H1 (cell line): ENCODE results near the gene HSD17B8. TPM values are rescaled to one million over a fixed set of nuclear protein-coding genes. Genes with fewer than 3 reads are reported as not detected.

Source experiments
- CTCF ChIA-PET: fragments of 300-600 bp; sonication (Branson Sonifier 250); formaldehyde crosslinking; loops from one replicate; lab custom pipeline; 2021; ENCODE audit not compliant: partially characterized antibody; lab: Charles Lee
- POLR2A ChIA-PET: fragments of 300-600 bp; sonication (Branson Sonifier 250); formaldehyde crosslinking; loops from one replicate; lab custom pipeline; 2021; ENCODE audit warnings: inconsistent platforms; ENCODE audit not compliant: partially characterized antibody; lab: Charles Lee
- DNase-seq, 2 experiments: peaks; one replicate each; pipeline versions ENCODE4 v3.0.0 to v3.0.0-alpha.2; 2010 to 2022; ENCODE audit warnings: low spot score in 2 of 2, low read depth in 1 of 2, mixed read lengths in 1 of 2
- FAIRE-seq: peaks from 2 replicates; lab custom pipeline; 2011; peaks lifted over from hg19 to GRCh38; lab: Jason Lieb, UNC
- H2AFZ ChIP-seq: 2 replicates; pipeline ENCODE4 v1.8.1; 2012; ENCODE audit warnings: low read length, inconsistent platforms
- H2AK5ac ChIP-seq: 2 replicates; pipeline ENCODE4 v1.6.1; 2013; ENCODE audit warnings: low read depth, low read length
- H2BK120ac ChIP-seq: replicated peaks from 2 replicates; pipeline ENCODE3; 2013; ENCODE audit warnings: low read depth, low read length, inconsistent platforms
- H2BK12ac ChIP-seq: 2 replicates; pipeline ENCODE4 v1.6.1; 2013; ENCODE audit warnings: low read depth, low read length
- H2BK15ac ChIP-seq: 2 replicates; pipeline ENCODE4 v1.6.1; 2013; ENCODE audit warnings: low read length
- H2BK20ac ChIP-seq: 2 replicates; pipeline ENCODE4 v1.6.1; 2013; ENCODE audit warnings: low read length
- H2BK5ac ChIP-seq: 2 replicates; pipeline ENCODE4 v1.6.1; 2013; ENCODE audit warnings: low read depth, low read length
- H3K14ac ChIP-seq: 2 replicates; pipeline ENCODE4 v1.6.1; 2013; ENCODE audit warnings: inconsistent platforms; ENCODE audit not compliant: insufficient read length
- H3K18ac ChIP-seq: 2 replicates; pipeline ENCODE4 v1.6.1; 2013; ENCODE audit warnings: low read length; ENCODE audit errors: extremely low read depth
- H3K23ac ChIP-seq: 2 replicates; pipeline ENCODE4 v1.6.1; 2013; ENCODE audit warnings: inconsistent platforms; ENCODE audit not compliant: insufficient read length
- H3K23me2 ChIP-seq: 2 replicates; pipeline ENCODE4 v1.6.1; 2013; ENCODE audit warnings: low read depth, low read length
- H3K27ac ChIP-seq: 2 replicates; pipeline ENCODE4 v1.6.1; 2011; ENCODE audit warnings: low read depth, low read length, inconsistent platforms
- H3K27me3 ChIP-seq, 4 experiments: replicated peaks in 1 of 4; 1 replicate in 1 of 4; 2 replicates in 3 of 4; pipeline versions ENCODE4 v1.6.1 to v1.8.1; 2011 to 2013; ENCODE audit warnings: low read length in 3 of 4, mild to moderate bottlenecking in 3 of 4, inconsistent platforms in 2 of 4, mixed read lengths in 2 of 4, moderate library complexity in 1 of 4; ENCODE audit not compliant: control insufficient read depth in 3 of 4, insufficient read depth in 3 of 4; ENCODE audit errors: extremely low read depth in 1 of 4
- H3K36me3 ChIP-seq, 4 experiments: 2 replicates each; pipeline versions ENCODE4 v1.6.1 to v1.8.1; 2011 to 2013; ENCODE audit warnings: mild to moderate bottlenecking in 4 of 4, low read length in 3 of 4, moderate library complexity in 2 of 4, control low read depth in 1 of 4, inconsistent platforms in 1 of 4; ENCODE audit not compliant: insufficient read depth in 4 of 4, control insufficient read depth in 2 of 4
- H3K4ac ChIP-seq: replicated peaks from 2 replicates; pipeline ENCODE3; 2013; ENCODE audit warnings: low read length, low read depth, mixed read lengths, inconsistent platforms; ENCODE audit not compliant: insufficient read length
- H3K4me1 ChIP-seq, 4 experiments: replicated peaks in 1 of 4; 1 replicate in 1 of 4; 2 replicates in 3 of 4; pipeline versions ENCODE4 v1.6.1 to v1.8.1; 2011 to 2013; ENCODE audit warnings: low read length in 3 of 4, inconsistent platforms in 2 of 4, mixed read lengths in 1 of 4; ENCODE audit not compliant: insufficient read depth in 4 of 4, control insufficient read depth in 3 of 4
- H3K4me2 ChIP-seq, 2 experiments: 2 replicates each; pipeline versions ENCODE4 v1.6.1 to v1.8.1; 2011 to 2013; ENCODE audit warnings: low read depth in 2 of 2, low read length in 2 of 2, control low read depth in 1 of 2, inconsistent platforms in 1 of 2, mild to moderate bottlenecking in 1 of 2; ENCODE audit not compliant: insufficient read depth in 1 of 2
- H3K4me3 ChIP-seq, 4 experiments: fragments of 200-600, 300-600 bp in 1 of 4; sonication (generic), shearing (Covaris generic), sonication (Bioruptor Twin) in 1 of 4; 2 replicates each; pipeline versions ENCODE4 v1.5.1 to v1.8.1; 2011 to 2016; ENCODE audit warnings: low read length in 4 of 4, low read depth in 3 of 4, control low read depth in 2 of 4, inconsistent platforms in 2 of 4, mild to moderate bottlenecking in 2 of 4, mixed read lengths in 1 of 4, moderate library complexity in 1 of 4; ENCODE audit not compliant: insufficient read depth in 2 of 4; ENCODE audit errors: extremely low read depth in 1 of 4
- H3K56ac ChIP-seq: replicated peaks from 2 replicates; pipeline ENCODE3; 2013; ENCODE audit warnings: low read depth, mild to moderate bottlenecking, mixed read lengths, low read length, inconsistent platforms; ENCODE audit not compliant: insufficient read length
- H3K79me1 ChIP-seq: 2 replicates; pipeline ENCODE4 v1.6.1; 2013; ENCODE audit warnings: low read depth, low read length, control low read depth
- H3K79me2 ChIP-seq, 2 experiments: 2 replicates each; pipeline versions ENCODE4 v1.6.1 to v1.8.1; 2012 to 2013; ENCODE audit warnings: low read length in 2 of 2, mild to moderate bottlenecking in 2 of 2, inconsistent platforms in 1 of 2; ENCODE audit not compliant: insufficient read depth in 2 of 2, control insufficient read depth in 1 of 2
- H3K9ac ChIP-seq, 4 experiments: replicated peaks in 1 of 4; 1 replicate in 1 of 4; 2 replicates in 3 of 4; pipeline versions ENCODE4 v1.6.1 to v1.8.1; 2011 to 2013; ENCODE audit warnings: low read depth in 3 of 4, low read length in 3 of 4, control low read depth in 2 of 4, mild to moderate bottlenecking in 2 of 4, moderate library complexity in 2 of 4, inconsistent platforms in 1 of 4; ENCODE audit errors: extremely low read depth in 1 of 4
- H3K9me3 ChIP-seq, 2 experiments: 2 replicates each; pipeline versions ENCODE4 v1.6.1 to v1.8.1; 2012 to 2013; ENCODE audit warnings: mild to moderate bottlenecking in 2 of 2, moderate library complexity in 2 of 2, control low read depth in 1 of 2, inconsistent platforms in 1 of 2, low read depth in 1 of 2, low read length in 1 of 2, mixed read lengths in 1 of 2; ENCODE audit not compliant: insufficient read depth in 2 of 2
- H4K20me1 ChIP-seq, 2 experiments: replicated peaks in 1 of 2; 2 replicates each; pipeline versions ENCODE3 to v1.8.1; 2011 to 2013; ENCODE audit warnings: inconsistent platforms in 2 of 2, low read length in 2 of 2, mild to moderate bottlenecking in 1 of 2; ENCODE audit not compliant: insufficient read depth in 2 of 2, control insufficient read depth in 1 of 2
- H4K5ac ChIP-seq: 2 replicates; pipeline ENCODE4 v1.6.1; 2013; ENCODE audit warnings: low read length, low read depth, mixed read lengths, inconsistent platforms; ENCODE audit not compliant: insufficient read length
- H4K8ac ChIP-seq: 2 replicates; pipeline ENCODE4 v1.8.0; 2013; ENCODE audit warnings: mild to moderate bottlenecking, moderate library complexity, low read length, inconsistent platforms; ENCODE audit not compliant: insufficient read depth; ENCODE audit errors: extremely low read depth
- H4K91ac ChIP-seq: replicated peaks from 2 replicates; pipeline ENCODE3; 2013; ENCODE audit warnings: low read length, mixed read lengths, inconsistent platforms; ENCODE audit not compliant: insufficient read length
- CBX8 ChIP-seq: fragments of 300-800, 300-1000 bp; sonication (generic); IDR thresholded peaks from 2 replicates; pipeline ENCODE4 v1.7.1; 2016; ENCODE audit warnings: low read depth, low read length, borderline replicate concordance
- SUZ12 ChIP-seq: fragments of 200-600 bp; sonication (generic); IDR thresholded peaks from 2 replicates; pipeline ENCODE4 v1.6.1; 2012; ENCODE audit warnings: mild to moderate bottlenecking, inconsistent platforms, low read length, moderate library complexity, mixed read lengths
- WGBS, 2 experiments: shearing (Covaris generic) in 1 of 2; methylation state at CpG; one replicate each; pipeline versions ENCODE4 v1.1.6 to v1.1.7; 2013 to 2015; ENCODE audit warnings: low lambda C conversion rate in 2 of 2, mixed read lengths in 2 of 2, inconsistent platforms in 1 of 2, low coverage in 1 of 2, missing lambda C conversion rate in 1 of 2; ENCODE audit not compliant: insufficient replicate concordance in 2 of 2, insufficient coverage in 1 of 2, insufficient read length in 1 of 2; ENCODE audit errors: extremely low coverage in 1 of 2, missing lambda C conversion rate in 1 of 2; 5-methylcytosine and 5-hydroxymethylcytosine counted together
- polyA plus RNA-seq, 7 experiments: library from polyadenylated mRNA; depleted of rRNA in 3 of 7; stranded (reverse) in 5 of 7; unstranded in 2 of 7; fragments of >200 nt in 5 of 7; fragments of 200-250 nt in 2 of 7; gene quantifications; 1 replicate in 5 of 7; 2 replicates in 1 of 7; 4 replicates in 1 of 7; pipeline versions ENCODE4 v1.2.1 to v1.2.3, GENCODE V29; 2011 to 2013; ENCODE audit warnings: missing spikeins in 2 of 7, mixed read lengths in 2 of 7
- total RNA-seq: library from RNA; stranded (reverse); fragmentation: NEBNext Ultra II Directional; extraction: Animal tissue kit (Norgen Biotek cat#: 25700); gene quantifications from 2 replicates; pipeline ENCODE4 v1.2.1, GENCODE V29; 2021

Gene HSD17B8
- total and polyA plus RNA-seq, 2 of the 8 experiments (the other 6 are each of a cell fraction or from before 2014, with no cell fraction given), result 3.3 to 17.1 TPM

DNA sequence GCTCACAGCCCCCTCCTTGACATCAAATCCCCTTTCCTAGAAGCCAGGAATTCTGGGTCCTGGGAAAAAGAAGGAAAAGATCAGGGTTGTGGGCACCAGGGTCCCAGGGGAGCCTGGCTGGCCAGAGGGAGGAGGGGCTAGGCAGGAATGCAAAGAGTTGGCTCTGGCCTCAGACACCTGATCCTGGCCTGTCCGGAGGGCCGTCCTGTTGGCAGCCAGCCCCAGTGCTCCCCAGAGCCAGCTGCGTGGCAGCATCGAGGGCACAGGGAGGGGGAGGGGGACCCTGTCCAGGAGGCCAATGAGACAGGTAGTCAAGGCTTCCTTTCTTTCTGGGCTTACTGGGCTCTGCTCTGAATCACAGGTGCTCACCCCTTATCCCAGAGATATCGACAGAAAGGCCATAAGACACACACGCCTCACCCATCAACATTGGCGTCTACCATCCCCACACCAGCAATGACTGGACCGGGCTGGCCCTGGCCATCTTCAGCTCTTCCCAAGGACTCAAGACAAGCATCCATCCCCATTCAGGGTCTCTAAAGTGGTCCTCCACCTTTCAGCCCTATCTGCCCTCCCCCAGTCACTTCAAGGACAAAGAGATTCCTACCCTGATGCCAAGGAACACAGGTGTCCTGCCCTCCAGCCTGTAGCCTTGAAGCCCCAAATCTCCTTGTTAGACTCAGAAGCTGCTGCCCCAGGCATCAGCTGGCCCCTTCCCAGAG, 12.9 kb upstream of the HSD17B8 start:
- H4K20me1 ChIP-seq, result peaks cover 0 to 5% of the 10 kb centered on the region in 2 experiments
- no peak overlapping the region for H3K27ac ChIP-seq
- H4K8ac ChIP-seq, result no peak overlapping the region
- no peak overlapping the region for H2BK20ac ChIP-seq
- peaks cover 0 to 13% (median 6%) of the 10 kb centered on the region in 4 experiments; a peak in 4 of 8 replicates for H3K36me3 ChIP-seq
- no peak overlapping the region for H3K56ac ChIP-seq
- H4K91ac ChIP-seq, result no peak overlapping the region
- peak overlapping the region; percentile 23; the same call in 1 of the 2 replicates for H2BK12ac ChIP-seq
- H3K27me3 ChIP-seq, result peaks cover 0 to 17% (median 15%) of the 10 kb centered on the region in 4 experiments; a peak in 6 of 7 replicates
- H3K79me1 ChIP-seq, result no peaks in the 10 kb centered on the region
- H2BK120ac ChIP-seq, result no peak overlapping the region
- no peak overlapping the region for H3K9ac ChIP-seq
- no peak overlapping the region for H2BK5ac ChIP-seq
- POLR2A ChIA-PET, result interaction anchor here (0.7 to 1.8 kb wide), 3 partner anchors 28 to 220 kb away, joined by 3 to 4 read pairs (median 3); no protein-coding TSS in a partner anchor
- H2AK5ac ChIP-seq, result 0 out of 2 replicates have a peak overlapping the region, but pooled peaks have one; percentile 13
- no peak overlapping the region for H3K14ac ChIP-seq
- no peak overlapping the region for H3K18ac ChIP-seq
- no peak overlapping the region for H2AFZ ChIP-seq
- H3K79me2 ChIP-seq, result no peaks in the 10 kb centered on the region
- H3K23me2 ChIP-seq, result peaks cover 11% of the 10 kb centered on the region
- H3K4me1 ChIP-seq, result peaks cover 0 to 8% (median 7%) of the 10 kb centered on the region in 4 experiments; a peak in 6 of 7 replicates
- no peak overlapping the region for H3K23ac ChIP-seq
- H2BK15ac ChIP-seq, result no peak overlapping the region
- WGBS, 2 experiments, result 62% methylated on average over 8 of the region's 8 CpGs; no CpG with 5 or more reads in 1 of the 2 experiments
- no peak overlapping the region for H3K4ac ChIP-seq
- no peak for TF ChIP-seq CBX8
- peak; percentile 32; the same call in 1 of the 2 replicates for TF ChIP-seq SUZ12
- TF ChIP-seq, all 59 proteins: peak for 1
- FAIRE-seq (no peak), DNase-seq (no peak)
- Histone ChIP-seq H3K4me3 (peak overlapping the region; percentile 72 to 79 (median 77); a peak in 6 of 8 replicates), H3K4me2 (peak overlapping the region; percentile 78 to 96), H4K5ac (no peak overlapping the region), H3K9me3 (no peaks in the 10 kb centered on the region)
- CTCF ChIA-PET, result interaction anchor here (0.6 to 1.5 kb wide), 5 partner anchors 18 to 192 kb away, joined by 3 to 4 read pairs (median 3); no protein-coding TSS in a partner anchor
